ENCODE results near the gene CIPC. TPM values are rescaled to one million over a fixed set of nuclear protein-coding genes. Genes with fewer than 3 reads are reported as not detected.

The CIPC gene
- total RNA-seq, 1 experiment from 2014 or later, result 31.1 TPM

DNA sequence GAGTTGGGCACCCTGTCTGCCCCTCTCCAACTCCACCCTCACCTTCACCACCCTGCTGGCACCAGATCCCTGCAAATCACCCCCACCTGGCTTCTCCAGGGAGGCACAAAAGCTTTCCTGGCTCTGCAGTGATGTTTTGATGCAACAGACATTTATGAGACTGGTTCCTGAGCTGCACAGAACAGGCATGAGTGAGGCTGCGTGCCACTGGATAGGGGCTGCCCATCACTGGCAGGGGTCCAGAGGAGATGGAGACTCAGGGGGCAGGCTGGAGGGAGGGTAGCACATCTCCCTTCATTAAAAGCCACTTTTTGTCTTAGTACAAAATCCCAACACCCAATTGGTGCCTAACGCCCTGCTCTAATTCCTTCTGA is 60.8 kb downstream of the CIPC start:
- ChIA-PET POLR2A (ENCODE audit: low non-redundant PET) (no interaction called here), CTCF (no interaction called here)
- intact Hi-C loops (cut with micrococcal nuclease; ENCODE audit: unreplicated experiment), result no loop called here
- BruUV-seq (replicated peaks), result no TSS peak
- no peak overlapping the region for H3K27ac ChIP-seq (ENCODE audit: low read depth, low read length, poor library complexity, severe bottlenecking)
- peaks cover 10% of the 10 kb centered on the region for H3K27me3 ChIP-seq (replicated peaks; ENCODE audit: insufficient read depth, low read depth, low read length, poor library complexity)
- peaks cover 16% of the 10 kb centered on the region for H3K4me1 ChIP-seq (ENCODE audit: insufficient read depth, low read length, poor library complexity, severe bottlenecking)
- H3K4me3 ChIP-seq (ENCODE audit: low read depth, low read length, poor library complexity, severe bottlenecking), result no peak overlapping the region
- TF ChIP-seq EZH2 (IDR thresholded peaks at IDR 0.05; ENCODE audit: borderline replicate concordance, low read depth, low read length, poor library complexity, severe bottlenecking), result no peak
- TF ChIP-seq, protein P1, sequence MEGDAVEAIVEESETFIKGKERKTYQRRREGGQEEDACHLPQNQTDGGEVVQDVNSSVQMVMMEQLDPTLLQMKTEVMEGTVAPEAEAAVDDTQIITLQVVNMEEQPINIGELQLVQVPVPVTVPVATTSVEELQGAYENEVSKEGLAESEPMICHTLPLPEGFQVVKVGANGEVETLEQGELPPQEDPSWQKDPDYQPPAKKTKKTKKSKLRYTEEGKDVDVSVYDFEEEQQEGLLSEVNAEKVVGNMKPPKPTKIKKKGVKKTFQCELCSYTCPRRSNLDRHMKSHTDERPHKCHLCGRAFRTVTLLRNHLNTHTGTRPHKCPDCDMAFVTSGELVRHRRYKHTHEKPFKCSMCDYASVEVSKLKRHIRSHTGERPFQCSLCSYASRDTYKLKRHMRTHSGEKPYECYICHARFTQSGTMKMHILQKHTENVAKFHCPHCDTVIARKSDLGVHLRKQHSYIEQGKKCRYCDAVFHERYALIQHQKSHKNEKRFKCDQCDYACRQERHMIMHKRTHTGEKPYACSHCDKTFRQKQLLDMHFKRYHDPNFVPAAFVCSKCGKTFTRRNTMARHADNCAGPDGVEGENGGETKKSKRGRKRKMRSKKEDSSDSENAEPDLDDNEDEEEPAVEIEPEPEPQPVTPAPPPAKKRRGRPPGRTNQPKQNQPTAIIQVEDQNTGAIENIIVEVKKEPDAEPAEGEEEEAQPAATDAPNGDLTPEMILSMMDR (conservative IDR thresholded peaks at IDR 0.05; ENCODE audit: low read depth, low read length), result no peak
- H3K9me3 ChIP-seq (ENCODE audit: low read depth, low read length, poor library complexity, severe bottlenecking), result no peaks in the 10 kb centered on the region
- no peaks in the 10 kb centered on the region for H3K36me3 ChIP-seq (ENCODE audit: insufficient read depth, low read length, poor library complexity, severe bottlenecking)
- DNase-seq (ENCODE audit: low spot score), result no peak

- Histone ChIP-seq H3K27me3 (replicated peaks; ENCODE audit: insufficient read depth, low read depth, low read length, poor library complexity) (peaks cover 10% of the 10 kb centered on the region), H3K4me3 (ENCODE audit: low read depth, low read length, poor library complexity, severe bottlenecking) (no peak overlapping the region), H3K9me3 (ENCODE audit: low read depth, low read length, poor library complexity, severe bottlenecking) (no peaks in the 10 kb centered on the region), H3K27ac (ENCODE audit: low read depth, low read length, poor library complexity, severe bottlenecking) (no peak overlapping the region), H3K4me1 (ENCODE audit: insufficient read depth, low read length, poor library complexity, severe bottlenecking) (peaks cover 7% of the 10 kb centered on the region), H3K36me3 (ENCODE audit: insufficient read depth, low read length, poor library complexity, severe bottlenecking) (no peaks in the 10 kb centered on the region)
- intact Hi-C loops (cut with micrococcal nuclease; ENCODE audit: unreplicated experiment), result no loop called here
- POLR2A ChIA-PET (ENCODE audit: low non-redundant PET), result no interaction called here
- DNase-seq (ENCODE audit: low spot score), result no peak
- CTCF ChIA-PET, result no interaction called here
- no TSS peak for BruUV-seq (replicated peaks)
- TF ChIP-seq EZH2 (IDR thresholded peaks at IDR 0.05; ENCODE audit: borderline replicate concordance, low read depth, low read length, poor library complexity, severe bottlenecking), result no peak
- TF ChIP-seq, protein P1 (conservative IDR thresholded peaks at IDR 0.05; ENCODE audit: low read depth, low read length), result no peak
Measured at GRCh38 chr14:77161011-77161410, 63.0 kb downstream of the CIPC start.

Other genes with a start within 250 kb of the CIPC start
- gene IRF2BPL, start 69.5 kb upstream of the CIPC start, total RNA-seq (2021), result 51.2 and 55.9 TPM in 2 replicates
- gene ZDHHC22, start 43.5 kb downstream of the CIPC start, total RNA-seq (2021), result 0.09 and 0.60 TPM in 2 replicates
- gene TMEM63C, start 83.5 kb downstream of the CIPC start, total RNA-seq (2021), result 0.13 and 0.22 TPM in 2 replicates
- gene NGB, start 172.9 kb downstream of the CIPC start, total RNA-seq (2021), result not detected in 2 replicates
- gene POMT2, start 222.6 kb downstream of the CIPC start, total RNA-seq (2021), result 49.5 and 55.6 TPM in 2 replicates
- gene GSTZ1, start 222.8 kb downstream of the CIPC start, total RNA-seq (2021), result 12.7 and 18.5 TPM in 2 replicates